Measurements from ENCODE around the gene HOXD8.

Gene HOXD8

DNA sequence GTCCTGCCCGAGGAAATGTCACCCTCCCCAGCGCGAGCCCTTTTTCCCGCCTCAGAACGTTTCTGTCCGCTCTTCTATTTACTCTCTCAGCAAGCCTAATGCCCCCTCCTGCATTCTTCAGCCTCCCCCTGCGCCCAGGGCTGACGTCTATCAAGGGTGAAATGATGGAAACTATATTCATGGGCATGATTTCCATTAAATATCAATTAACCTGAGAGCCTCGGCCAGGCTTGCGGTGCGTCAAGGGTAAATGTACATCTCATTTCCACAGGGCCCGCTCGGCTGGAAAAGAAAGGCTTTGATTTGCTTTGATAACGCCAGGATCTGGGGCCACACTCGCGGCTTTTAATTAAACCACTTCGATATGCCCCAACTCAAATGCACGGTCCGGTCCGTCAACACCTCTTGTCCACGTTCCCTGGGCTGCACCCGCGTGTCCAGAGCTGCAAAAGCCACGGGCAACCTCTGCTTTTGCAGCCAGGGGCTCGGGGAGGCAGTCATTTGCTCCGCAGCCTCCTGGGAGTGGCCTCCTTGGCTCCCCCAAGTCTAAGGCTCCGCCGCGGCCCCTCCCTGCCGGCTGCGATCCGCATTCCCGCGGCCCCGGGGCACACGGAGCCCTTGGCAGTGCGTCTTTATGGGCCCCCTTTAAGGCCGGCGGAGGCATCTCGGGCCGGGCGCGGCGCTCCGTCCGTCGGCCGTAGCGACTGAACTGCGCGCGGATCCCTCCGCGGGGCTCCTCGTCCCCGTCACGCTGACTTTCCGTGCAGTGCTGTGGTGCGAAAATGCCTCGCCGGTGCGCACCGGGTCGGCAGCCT lies at the start of gene HOXD8:
Gene HOXD8, plus strand, starts transcription at position 724 of the 815 bp plus-strand sequence. CDS start 662 bp downstream, outside the sequence.
- no peak for DNase-seq (ENCODE audit: low read depth)

DNA sequence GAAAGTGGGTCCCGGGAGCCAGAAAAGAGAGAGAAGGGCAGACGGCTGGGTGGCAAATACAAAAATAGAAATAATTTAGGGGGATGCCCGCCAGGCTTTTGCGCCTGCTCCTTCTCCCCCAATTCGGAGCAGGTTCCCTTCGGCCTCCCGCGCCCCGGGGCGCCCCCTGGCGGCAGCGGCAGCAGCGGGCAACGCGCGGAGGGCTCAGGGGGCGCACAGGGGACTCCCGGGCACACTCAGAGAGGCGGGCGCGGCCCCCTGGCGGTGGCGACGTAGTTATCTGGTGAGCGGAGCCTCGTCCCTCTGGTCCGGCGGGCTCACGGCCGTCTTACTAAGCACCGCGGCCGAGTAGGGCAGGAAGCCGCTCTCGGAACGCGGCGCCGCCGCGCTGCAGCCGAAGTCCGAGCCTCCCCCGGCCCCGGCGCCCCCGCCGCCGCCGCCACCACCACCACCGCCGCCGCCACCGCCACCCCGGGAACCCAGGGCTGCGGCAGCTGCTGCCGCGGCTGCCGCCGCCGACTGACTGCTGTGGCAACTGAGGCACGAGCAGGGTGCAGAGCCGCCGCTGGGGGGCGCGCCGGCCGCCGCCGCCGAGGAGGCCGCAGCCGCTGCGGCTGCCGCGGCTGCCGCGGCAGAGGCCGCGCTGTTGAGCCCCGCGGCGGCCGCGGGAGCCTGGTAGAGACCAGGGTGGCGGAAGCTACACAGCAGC lies 49.5 kb upstream of the HOXD8 start:
- DNase-seq (ENCODE audit: low read depth): no peak

DNA sequence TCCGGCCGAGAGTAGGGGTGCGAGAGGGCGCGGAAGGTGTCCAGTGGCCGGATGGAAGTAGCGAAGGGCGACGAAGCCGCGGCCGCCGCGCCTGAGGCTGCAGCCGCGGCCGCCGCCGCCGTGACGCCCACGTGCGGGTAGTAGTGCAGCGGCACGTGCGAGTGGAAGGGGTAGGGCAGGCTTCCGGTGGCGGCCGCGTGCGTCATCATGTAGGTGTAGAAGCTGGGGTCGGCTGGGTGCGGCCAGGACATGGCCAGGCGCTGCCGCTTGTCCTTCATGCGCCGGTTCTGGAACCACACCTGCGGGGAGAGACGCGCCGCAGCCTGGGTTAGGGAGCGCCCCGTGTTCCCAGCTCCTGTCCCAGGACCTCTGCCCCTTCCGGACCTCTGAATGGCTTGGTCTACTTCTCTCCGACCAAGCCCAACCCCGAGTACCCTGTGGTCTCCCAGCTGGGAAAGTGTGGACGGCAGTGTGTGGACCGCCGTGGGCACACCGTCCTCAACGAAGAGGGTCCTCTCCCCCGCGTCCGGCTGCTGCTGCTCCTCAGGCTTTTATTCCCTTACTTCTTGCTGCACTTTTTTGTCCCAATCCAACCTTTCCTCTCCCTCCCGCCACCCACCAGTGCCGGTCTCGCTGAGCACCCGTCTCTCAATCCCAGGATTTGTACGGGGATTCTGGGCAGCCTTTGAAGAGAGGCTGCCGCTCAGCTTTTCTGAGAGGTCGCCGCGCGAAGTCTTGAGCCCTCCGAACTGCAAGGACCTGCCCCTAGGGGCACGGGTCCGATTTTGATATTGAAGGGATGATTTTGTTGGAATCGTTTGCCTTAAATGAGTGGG lies 48.7 kb upstream of the HOXD8 start:
- no peak for DNase-seq (ENCODE audit: low read depth)

DNA sequence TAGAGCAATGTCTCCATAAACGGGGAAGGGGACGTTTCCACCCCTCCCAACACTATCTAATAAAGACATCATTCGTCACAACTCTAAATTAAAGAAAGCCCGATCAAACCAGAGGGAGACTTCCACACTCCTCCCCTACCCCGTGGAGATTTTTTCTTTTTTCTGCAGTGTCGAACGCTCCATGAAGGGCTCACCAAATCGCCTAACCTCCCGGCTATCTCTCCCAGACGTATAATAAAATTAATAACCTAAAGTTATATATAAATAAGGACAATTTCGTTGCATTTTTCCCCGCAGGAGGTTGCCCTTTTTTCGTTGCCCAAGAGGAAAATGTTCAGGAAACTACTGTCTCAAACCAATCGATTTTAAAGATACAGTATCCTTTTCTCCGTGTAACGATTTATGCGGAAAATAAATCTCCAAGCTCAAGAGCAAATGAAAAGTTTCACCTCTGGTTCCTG lies 48.1 kb upstream of the HOXD8 start:
- DNase-seq (ENCODE audit: low read depth): no peak

DNA sequence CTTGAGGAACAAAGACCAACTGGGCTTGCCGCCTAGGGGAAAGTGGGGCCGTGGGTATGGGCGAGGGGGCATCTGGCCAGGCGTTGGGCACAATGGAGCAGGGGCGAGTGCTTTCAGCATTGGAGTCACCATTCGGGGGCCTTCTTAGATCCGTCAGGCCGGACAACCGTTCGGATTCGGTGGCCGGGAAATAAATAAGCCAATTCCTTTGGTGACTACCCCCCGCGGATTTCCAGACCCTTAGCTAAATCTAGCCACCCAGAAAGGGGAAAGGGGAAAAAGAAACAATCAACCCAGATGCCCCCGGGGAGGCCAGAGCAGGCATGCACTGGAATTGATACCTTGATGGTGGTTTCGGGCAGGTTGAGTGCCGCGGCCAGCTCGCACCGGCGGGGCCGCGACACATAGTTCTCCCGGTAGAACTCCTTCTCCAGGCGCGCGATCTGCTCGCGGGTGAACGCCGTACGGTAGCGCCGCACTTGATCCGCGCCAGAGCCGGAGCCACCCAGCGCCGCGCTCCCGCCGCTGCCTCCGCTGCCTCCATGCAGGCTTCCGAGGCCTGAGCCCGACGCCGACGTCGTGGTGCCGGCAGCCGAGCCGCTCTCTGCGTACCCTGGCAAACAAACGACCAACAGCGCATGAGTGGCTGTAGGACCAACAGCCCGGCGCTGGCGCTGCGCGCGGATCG lies 47.5 kb upstream of the HOXD8 start:
- DNase-seq (ENCODE audit: low read depth): no peak

DNA sequence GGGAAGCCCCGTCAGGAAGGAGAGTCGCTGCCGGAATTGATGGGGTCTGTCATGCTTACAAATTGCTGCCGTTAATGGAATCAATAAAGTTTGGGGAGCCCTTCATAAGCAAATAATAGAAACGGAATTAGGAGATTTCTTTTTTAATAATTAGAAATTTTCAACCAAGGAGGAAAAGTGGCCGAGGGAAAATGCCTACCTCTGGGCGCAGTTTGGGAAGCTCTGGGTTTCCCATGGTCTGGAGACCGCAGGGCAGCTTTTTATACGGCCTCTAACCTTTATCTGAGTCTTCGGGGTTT lies 47.0 kb upstream of the HOXD8 start:
- no peak for DNase-seq (ENCODE audit: low read depth)

DNA sequence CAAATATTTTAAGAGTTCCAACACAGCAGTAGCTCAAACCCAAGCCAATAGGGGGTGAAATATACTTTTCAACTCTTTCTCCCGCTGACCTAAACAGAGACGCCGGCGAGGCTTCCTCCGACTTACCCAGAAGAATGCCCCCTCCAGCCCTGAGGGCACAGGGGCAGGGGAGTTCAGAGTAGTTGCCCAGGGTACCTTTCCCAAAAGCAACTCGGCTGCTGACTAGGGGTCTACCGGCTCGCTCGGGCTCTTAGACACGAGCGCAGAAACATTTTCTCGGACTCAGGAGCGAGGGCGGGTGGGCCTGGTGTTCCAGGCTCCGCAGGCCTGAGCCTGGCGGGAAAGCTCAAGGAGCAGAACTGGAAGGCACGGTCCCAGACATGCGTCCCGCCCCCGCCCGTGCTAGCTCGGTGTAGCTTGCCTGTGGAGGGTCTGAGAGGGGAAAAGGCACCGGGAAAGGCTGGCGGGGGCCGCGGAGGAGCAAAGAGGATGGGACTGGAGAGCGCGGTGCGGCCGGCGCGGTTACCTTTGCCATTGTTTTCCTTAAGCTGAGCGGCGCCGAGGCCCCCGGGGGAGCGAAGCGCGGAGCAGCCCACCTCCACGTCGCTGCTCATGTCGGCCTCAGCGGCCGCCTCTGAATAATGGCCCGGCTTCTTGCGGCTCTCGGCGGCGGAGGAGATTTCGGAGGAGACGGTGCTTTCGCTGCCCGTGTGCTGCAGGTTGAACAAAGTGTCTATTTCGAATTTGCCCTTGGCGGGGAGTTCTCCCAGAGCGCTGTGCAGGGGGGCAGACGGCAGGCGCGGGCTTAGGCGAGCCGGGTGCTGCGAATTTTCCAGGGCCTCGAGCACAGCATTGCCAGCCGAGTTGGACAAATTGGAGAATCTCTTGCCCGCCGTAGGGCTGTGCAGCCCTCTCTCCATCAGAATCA lies 46.4 kb upstream of the HOXD8 start:
- DNase-seq (ENCODE audit: low read depth): no peak

DNA sequence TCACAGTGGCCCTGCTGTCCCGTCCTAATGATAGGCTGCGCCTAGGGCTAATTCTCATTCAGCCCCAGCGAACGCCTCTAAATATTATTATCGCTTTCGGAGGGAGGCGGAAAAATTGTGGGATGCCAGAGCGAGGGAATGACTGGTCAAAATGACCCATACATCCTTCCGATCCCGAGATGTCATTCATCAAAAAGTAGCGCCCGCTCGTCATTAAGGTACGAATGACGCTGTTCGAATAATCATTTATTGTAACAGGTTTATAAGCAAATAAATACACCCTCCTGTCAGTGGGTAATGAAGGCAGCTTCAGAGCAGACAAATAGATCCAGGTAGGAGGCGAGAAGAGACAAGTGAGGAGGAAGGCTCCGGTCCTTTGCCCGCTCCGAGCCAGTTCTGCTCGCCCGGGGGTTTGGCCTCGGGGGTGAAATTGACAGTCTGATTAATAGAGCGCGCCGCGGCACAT lies 45.7 kb upstream of the HOXD8 start, which contains the start of gene EVX2:
Gene EVX2, minus strand, starts transcription at position 167 of the 466 bp plus-strand sequence. CDS start 186 bp downstream, outside the sequence.
- no peak for DNase-seq (ENCODE audit: low read depth)

DNA sequence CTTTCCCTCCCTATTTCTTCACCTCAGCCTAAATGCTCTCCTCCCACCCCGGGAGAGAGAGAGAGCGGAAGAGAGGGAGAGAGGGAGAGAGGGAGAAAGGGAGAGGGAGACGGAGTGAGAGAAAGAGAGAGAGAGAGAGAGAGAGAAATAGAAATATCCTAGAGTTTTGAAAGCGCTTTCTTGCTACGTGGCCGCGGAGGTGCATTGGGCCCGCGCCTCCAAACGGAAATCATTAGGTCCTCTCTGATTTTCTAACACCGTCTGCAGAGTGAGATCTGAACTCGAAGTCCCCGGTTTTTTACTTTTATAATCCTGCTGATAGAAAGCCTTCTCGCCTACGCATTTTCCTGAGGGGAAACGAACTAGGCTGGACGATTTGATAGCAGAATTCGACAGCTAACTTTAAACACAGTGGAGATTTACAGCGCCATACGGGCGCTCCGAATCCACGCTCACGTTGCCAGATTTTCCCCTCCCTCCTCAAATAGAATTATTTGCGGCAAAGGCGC lies 44.8 kb upstream of the HOXD8 start:
- no peak for DNase-seq (ENCODE audit: low read depth)

DNA sequence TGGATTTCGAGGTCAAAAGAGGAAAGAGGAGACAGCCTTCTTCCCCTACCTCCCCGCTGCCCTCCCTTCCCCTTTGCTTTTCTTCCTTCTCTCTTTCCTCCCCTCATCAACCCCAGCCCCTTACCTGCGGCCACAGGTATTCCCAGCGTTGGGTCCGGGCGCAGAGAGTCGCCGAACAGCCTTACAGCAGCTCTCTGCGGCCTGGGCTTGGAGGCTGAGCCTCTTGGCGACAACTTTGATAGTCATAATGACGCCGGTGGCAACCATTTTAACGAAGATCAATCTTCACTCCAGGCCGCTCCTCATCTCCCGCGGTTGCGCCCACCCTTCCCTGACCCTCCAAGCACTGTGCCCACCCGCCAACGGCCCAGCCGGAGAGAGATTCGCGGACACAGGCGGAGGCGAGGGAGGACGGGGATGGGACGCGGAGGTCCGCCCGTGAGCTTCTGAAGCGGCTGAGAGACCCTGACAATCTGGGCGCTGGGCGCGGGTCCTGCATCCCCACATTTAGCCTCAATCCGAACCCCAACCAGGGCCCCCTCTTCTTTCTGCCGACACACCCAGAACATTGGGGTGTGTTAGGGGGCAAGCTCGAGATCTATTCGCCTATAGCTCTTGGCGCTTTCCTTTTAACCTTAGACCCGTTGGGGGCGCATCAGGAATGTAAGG lies 44.3 kb upstream of the HOXD8 start:
- no peak for DNase-seq (ENCODE audit: low read depth)

DNA sequence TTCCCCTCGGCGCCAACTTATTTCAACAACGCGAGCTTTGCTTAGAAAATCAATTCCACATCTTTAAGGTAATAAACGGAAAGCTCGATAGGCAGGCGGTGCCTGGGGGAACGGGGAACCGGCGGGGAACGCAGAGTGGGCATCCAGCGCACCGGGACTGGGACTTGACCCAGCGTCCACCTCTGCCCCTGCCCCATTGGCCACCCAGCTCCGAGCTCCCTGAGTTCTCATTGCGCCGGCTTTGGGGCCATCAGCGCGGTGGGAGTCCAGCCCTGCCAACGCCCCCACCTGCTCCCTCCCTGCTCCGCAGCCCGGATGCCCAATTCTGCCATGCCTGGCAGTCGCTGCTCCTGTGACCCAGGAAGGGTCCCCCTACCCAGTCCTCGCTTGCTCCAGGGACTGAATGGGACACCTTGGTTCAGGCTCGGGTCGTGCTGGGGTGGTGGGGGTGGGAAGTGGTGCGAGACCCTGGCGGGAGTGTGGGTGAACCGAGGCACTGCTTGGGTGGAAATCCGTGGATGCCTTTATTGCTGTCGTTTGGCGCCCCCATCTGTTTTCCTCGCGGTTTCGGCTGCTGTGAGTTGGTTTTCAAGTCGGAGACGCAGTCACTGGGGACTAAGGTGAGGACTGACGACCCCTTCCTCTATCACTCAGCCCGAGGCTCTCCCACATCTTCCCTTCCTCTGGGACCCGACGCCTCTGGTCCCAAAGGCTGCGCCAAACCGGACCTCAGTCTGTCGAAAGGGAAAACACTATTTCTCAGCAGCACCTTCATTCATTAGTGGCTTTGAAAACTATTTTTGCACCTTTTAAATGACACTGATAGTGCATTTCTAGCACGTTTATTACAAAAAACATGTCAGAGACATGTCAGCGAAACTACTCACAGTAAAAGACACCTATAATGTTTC lies 43.4 kb upstream of the HOXD8 start:
- DNase-seq (ENCODE audit: low read depth): no peak

DNA sequence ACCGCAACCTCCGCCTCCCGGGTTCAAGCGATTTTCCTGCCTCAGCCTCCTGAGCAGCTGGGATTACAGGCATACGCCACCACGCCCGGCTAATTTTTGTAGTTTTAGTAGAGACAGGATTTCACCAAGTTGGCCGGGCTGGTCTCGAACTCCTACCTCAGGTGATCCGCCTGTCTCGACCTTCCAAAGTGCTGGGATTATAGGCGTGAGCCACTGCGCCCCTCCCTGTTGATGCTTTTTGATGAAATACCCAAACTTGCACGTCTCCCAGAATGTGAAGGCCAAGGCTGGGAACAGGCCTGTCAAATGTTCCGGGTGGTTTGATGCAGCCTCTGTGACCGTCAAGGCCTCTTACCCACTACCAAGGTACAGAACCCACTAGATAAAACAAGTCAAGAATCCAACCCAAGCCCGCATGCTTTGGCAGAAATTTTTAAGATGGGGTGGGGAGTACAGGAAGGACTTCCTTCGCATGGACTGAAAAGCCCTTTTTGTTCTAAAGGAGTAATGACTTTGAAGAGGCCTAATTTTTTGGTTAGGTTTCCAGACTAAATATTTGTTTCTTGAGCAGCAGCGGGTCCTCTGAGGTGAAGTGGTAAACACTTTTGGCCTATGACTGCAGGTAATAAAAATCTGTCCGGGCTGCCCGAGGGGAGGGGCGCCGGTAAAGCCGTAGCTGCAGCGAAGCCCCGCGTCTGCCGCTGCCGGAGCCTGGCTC lies 42.0 kb upstream of the HOXD8 start:
- DNase-seq (ENCODE audit: low read depth): no peak

DNA sequence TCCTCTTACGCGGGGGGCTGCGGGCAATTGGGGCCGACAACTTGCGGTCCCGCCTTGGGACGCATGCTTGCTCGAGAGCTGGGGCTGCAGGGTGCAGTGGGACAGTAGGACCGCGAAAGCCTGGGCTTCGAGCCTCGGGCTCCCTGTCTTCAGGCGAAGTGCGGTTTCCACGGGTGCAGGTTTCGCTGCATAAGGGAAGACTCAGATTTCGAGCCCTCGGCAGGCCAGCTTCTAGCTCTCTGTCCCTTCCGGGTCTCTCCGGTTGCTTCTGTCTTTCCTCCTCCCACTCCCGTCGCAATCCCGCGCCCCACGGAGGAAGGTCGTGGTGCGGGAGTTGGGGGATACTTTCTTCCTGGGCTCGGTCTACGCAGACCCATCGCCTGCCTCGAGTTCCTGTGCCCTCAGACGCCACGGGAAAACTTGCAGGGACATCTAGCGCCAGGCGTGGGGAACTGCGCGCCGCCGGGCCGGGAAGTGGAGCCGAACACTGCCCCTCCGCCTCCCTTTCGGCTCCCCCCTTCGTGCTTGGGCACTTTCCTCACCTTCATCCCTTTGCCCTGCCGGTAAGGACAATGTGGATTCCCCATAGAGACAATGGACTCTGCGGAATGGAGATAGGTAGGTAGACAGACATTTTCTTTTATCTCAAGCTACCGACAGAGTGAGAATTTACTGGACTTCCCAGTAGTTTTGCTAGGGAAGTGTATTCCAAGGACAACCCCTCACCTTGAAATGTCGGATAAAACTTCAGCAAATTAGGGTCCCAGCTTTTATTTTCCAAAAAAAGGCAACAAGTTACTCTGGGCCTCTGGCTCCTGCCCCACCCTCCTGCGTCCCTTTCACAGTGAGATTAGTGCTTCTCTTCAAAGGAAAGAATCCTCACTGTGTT lies 41.2 kb upstream of the HOXD8 start:
- no peak for DNase-seq (ENCODE audit: low read depth)

DNA sequence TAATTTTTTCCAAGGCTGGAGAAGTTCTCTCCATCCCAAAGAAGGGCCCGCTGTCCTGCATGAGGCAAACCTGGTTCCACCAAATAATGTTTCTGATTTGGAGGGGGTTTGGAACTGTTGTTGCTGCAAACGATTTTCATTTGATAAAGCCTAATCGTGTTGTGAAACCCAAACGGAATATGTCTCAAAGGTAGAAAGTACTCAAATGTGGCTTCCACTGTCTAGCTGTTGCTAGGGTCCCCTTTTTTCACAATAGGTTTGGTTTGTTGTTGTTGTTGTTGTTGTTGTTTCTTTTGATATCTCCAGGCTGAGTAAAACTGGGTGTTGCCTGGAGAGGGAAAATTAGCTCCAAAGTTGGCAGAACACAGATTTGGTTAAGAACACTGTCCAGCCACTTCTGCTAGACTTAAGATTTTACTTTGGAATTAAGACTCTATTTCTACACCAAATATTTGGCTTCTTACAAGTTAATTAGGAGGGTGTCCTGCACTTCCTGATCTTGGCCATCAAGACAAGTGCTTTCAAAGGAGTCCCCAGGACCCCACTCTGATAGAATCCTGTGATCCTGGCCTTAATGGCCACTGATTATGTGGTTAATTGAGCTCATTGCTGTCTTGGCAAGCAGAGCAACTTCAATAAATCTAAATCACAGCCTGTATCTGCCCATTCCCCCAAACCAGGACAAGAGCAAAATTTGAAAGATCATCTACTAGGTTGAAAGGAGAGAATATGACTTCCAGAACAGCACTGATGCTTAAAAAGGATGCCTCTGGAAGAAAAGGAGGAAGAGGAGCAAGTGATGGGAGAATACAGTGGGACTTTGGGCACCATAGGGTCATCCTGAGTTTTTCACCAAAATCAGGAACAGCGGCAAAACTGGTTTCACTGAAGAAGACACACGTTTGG lies 40.3 kb upstream of the HOXD8 start:
- no peak for DNase-seq (ENCODE audit: low read depth)

DNA sequence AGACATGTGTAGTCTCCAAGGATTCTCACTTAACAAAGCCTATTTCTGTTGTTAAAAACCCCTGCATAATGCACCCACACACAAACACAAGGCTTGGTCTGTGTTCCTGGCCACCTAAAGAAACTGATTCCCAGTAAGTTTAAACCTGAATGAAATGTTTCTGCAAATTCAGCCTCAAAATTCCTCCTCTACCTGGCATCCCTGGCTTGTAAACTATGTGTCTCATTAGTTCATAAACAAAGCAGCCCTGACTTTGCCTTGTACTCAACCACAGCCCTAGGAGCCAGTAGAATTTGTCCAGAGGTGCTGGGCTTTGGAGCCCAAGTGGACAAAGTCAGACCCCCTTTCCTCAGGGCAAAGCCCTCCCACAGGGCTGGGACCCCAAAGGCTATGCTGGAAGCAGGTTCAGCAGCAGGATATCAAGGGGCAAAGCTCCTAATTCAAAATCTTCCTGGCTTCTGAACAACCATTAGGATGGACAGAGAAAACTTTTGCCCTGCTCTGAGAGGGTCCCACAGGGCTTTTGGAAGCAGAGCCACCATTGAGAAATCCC lies 39.6 kb upstream of the HOXD8 start:
- DNase-seq (ENCODE audit: low read depth): no peak

DNA sequence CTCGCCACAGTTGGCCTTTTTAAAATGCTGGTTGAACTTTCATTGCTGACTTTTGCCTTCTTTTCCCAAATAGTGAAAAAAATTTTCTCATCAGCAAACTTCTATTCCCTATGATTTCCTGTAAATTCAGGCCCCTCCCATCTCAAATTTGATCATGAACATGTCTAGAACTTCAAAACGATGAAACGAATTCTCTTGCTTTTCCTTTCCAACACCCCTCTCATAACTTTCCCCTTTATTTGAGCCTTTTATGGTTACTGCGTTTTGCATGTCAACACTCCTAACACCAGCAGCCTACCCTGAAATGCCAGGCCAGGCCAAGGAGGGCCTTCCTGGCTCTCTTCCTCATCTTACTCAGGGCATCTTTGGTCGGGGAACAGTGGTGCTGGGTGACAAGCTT lies 38.6 kb upstream of the HOXD8 start:
- DNase-seq (ENCODE audit: low read depth): no peak

All from GM04503 (cell line).